ENCODE results near the gene IL17RC. TPM values are rescaled to one million over a fixed set of nuclear protein-coding genes. Genes with fewer than 3 reads are reported as not detected.

IL17RC gene
- total and polyA plus RNA-seq, 7 donors = 9.9 to 88.9 (median 57.8) TPM

DNA sequence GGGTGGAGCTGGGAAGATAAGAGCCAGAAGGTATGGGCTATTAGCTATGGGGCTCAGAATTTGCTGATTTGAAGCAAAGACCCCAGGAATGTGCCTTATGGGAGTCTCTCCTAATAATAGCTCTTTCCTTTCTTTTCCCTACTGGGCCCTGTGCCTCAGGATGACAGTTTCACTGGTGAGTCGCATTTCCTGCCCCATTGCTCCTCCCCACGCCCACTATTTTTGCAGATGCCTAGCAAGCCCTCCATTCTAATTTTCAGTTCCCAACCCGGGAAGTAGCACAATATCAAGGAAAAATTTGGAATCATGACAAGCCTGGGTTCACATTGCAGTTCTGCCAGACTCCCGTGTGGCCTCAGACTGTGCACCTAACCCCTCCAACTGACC, 13.7 kb upstream of the IL17RC start:
- Histone ChIP-seq H3K4me1 (peaks cover 0 to 8% (median 7%) of the 10 kb centered on the region in 4 donors), H3K4me3 (peak overlapping the region in 2 of 4 donors; percentile 8 to 27), H3K9me3 (no peaks in the 10 kb centered on the region), H3K27me3 (no peaks in the 10 kb centered on the region), H3K36me3 (no peaks in the 10 kb centered on the region), H3K27ac (peak overlapping the region in 1 of 4 donors; percentile 42)
- TF ChIP-seq POLR2AphosphoS5 (IDR thresholded peaks at IDR 0.05) (no peak), CTCF (IDR thresholded peaks at IDR 0.05) (no peak), EP300 (IDR thresholded peaks at IDR 0.05) (no peak), POLR2A (IDR thresholded peaks at IDR 0.05) (no peak)
- WGBS, 2 donors = 6 to 34% methylated on average over 4 of the region's 4 CpGs
- intact Hi-C loops (cut with DNase I) = no loop called here
- no peak for DNase-seq

- Histone ChIP-seq H3K36me3 (no peaks in the 10 kb centered on the region), H3K9me3 (no peaks in the 10 kb centered on the region), H3K27ac (no peak overlapping the region), H3K4me3 (no peak overlapping the region), H3K4me1 (peaks cover 0 to 1% (median under 1%) of the 10 kb centered on the region in 4 donors), H3K27me3 (no peaks in the 10 kb centered on the region)
- DNase-seq = no peak
- 40 to 73% methylated on average over 4 of the region's 4 CpGs for whole genome bisulfite sequencing, 2 donors
- TF ChIP-seq POLR2A (IDR thresholded peaks at IDR 0.05) = no peak
- no peak for TF ChIP-seq CTCF (IDR thresholded peaks at IDR 0.05)
- TF ChIP-seq POLR2AphosphoS5 (IDR thresholded peaks at IDR 0.05) = no peak
- TF ChIP-seq EP300 (IDR thresholded peaks at IDR 0.05) = no peak
- intact Hi-C loops (cut with DNase I) = no loop called here
These were observed 13.0 kb upstream of the IL17RC start for GRCh38 chr3:9903904-9904303.

DNA sequence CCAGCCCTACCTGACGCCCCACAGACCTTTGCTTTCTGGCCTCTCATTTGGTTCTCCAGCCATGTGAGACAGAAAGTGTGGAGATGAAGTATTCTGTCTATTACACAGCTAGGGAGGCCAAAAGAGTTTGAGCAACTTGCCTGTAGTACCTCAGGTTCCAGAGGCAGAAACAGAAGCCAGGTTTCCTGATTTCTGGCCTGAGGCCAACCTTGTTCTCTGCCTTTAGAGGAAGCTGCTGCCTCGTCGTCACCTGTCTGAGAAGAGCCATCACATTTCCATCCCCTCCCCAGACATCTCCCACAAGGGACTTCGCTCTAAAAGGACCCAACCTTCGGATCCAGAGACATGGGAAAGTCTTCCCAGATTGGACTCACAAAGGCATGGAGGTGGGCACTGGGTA, 10.4 kb upstream of the IL17RC start:
- WGBS, 2 donors = 77 to 90% methylated on average over 5 of the region's 5 CpGs
- intact Hi-C loops (cut with DNase I) = no loop called here
- H3K4me1 ChIP-seq = no peaks in the 10 kb centered on the region
- no peak for DNase-seq
- H3K36me3 ChIP-seq = no peaks in the 10 kb centered on the region
- no peak overlapping the region for H3K27ac ChIP-seq
- H3K9me3 ChIP-seq = no peaks in the 10 kb centered on the region
- TF ChIP-seq CTCF (IDR thresholded peaks at IDR 0.05) (no peak), EP300 (IDR thresholded peaks at IDR 0.05) (no peak), POLR2AphosphoS5 (IDR thresholded peaks at IDR 0.05) (no peak), POLR2A (IDR thresholded peaks at IDR 0.05) (no peak)
- H3K4me3 ChIP-seq = no peak overlapping the region
- H3K27me3 ChIP-seq = no peaks in the 10 kb centered on the region

DNA sequence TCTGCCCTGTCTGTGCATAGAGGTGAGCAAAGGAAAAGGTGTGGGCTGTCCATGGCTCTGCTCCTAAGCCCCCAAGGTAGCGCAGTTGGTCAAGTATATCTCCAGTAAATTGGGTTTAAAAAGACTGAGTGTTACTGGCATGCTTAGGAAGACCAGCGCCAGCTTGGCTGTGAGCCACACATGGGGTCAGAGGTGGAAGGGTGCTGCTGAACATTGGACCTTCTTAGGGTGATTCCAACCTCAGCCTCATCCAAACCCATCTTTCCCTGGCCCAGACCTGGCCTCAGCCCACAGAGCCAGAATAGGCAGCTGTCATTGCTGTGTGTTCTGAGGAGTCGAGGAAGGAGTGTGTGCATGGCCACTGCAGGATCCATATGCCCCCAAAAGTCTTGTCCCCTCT, 8.6 kb upstream of the IL17RC start:
- DNase-seq = no peak
- Histone ChIP-seq H3K27me3 (no peaks in the 10 kb centered on the region), H3K9me3 (no peaks in the 10 kb centered on the region), H3K4me1 (peaks cover 0 to 3% (median 1%) of the 10 kb centered on the region in 4 donors), H3K27ac (no peak overlapping the region), H3K4me3 (no peak overlapping the region), H3K36me3 (no peaks in the 10 kb centered on the region)
- intact Hi-C loops (cut with DNase I) = no loop called here
- TF ChIP-seq CTCF (IDR thresholded peaks at IDR 0.05) (no peak), POLR2A (IDR thresholded peaks at IDR 0.05) (no peak), EP300 (IDR thresholded peaks at IDR 0.05) (no peak), POLR2AphosphoS5 (IDR thresholded peaks at IDR 0.05) (no peak)
- 90 to 91% methylated on average over 3 of the region's 3 CpGs for WGBS, 2 donors

Measured in sigmoid colon (tissue), 7 donors.